HG03565 (cell line): ENCODE measurements around the gene SST.

ENCODE experiments used
- ATAC-seq: cut with Tn5 transposase; IDR thresholded peaks from one replicate; pipeline ENCODE4 v1.9.1; 2021; ENCODE audit warnings: mild to moderate bottlenecking, moderate library complexity; ENCODE audit not compliant: unreplicated experiment

The SST gene

GRCh38 chr3:187636528-187636927, 33.7 kb downstream of the SST start:
- no peak for ATAC-seq

- no peak for ATAC-seq
Observed at GRCh38 chr3:187630404-187630803, 39.8 kb downstream of the SST start.

GRCh38 chr3:187629711-187630110, 40.5 kb downstream of the SST start:
- ATAC-seq = no peak

GRCh38 chr3:187628169-187628568, 42.0 kb downstream of the SST start:
- ATAC-seq = no peak

GRCh38 chr3:187626581-187626980, 43.6 kb downstream of the SST start:
- ATAC-seq = no peak

- ATAC-seq = no peak
Observed at GRCh38 chr3:187624588-187624987, 45.6 kb downstream of the SST start.

GRCh38 chr3:187623285-187623814, 46.8 kb downstream of the SST start:
- ATAC-seq = no peak

- no peak for ATAC-seq
Observed at GRCh38 chr3:187621881-187622280, 48.3 kb downstream of the SST start.

GRCh38 chr3:187619461-187619860, 50.7 kb downstream of the SST start:
- ATAC-seq = no peak
